ENCODE data around the gene LHPP.

LHPP gene

DNA sequence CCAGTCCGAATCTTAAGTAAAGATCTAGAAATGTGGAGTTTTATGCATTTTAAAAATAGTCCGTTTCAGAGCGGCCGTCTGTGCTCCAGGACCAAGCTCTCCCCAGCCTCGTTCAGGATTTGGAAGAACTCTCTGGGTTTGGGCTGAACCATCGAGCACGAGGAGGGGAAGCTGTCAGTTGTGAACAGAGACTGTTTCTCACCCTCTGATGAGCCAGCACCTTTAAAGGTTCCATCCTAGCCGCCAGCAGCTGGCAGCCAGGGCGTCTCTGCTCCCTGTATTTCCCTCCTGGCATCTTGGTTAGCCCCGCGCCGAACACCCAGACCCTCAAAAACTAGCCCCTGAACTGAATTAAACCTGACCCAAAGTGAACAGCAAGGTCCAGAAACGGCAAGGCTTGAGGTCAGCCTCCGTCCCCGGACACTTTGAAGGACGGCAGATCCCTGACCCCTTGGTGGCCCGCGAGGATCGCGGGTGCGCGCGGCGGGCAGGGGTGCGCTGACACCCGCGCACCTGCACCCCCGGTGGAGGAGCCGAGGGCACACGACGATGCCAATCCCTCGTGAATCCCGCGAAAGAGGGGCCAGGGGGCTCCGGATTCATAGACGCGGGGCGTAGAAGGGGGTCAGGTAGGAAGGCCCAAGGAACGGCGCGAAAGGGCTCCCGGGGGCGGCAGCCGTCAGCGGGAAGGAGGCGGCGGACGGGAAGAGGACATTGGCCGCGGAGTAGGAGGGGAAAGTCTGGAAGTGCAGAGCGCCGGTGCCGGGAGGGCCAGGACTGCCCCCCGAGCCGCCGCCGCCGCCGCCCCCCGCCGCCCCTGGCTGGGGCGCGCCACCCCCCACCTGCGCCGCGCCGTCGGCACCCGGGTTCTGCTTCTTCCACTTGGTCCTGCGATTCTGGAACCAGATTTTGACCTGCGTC lies 14.5 kb upstream of the LHPP start:
- TF ChIP-seq ZC3H10 (CRISPR knock-in tag; IDR thresholded peaks at IDR 0.05) (no peak), PPARA (CRISPR knock-in tag; IDR thresholded peaks at IDR 0.05; ENCODE audit: borderline replicate concordance) (no peak), ZNF565 (CRISPR knock-in tag; conservative IDR thresholded peaks at IDR 0.05; ENCODE audit: low read depth) (no peak), CSDC2 (CRISPR knock-in tag; IDR thresholded peaks at IDR 0.05) (no peak), ISL1 (CRISPR knock-in tag; IDR thresholded peaks at IDR 0.05) (no peak), ZNF70 (CRISPR knock-in tag; IDR thresholded peaks at IDR 0.05) (no peak), ZFP3 (CRISPR knock-in tag; IDR thresholded peaks at IDR 0.05) (no peak), ESRRG (CRISPR knock-in tag; IDR thresholded peaks at IDR 0.05) (no peak), TOX (CRISPR knock-in tag; IDR thresholded peaks at IDR 0.05; ENCODE audit: borderline replicate concordance) (no peak), RARB (CRISPR knock-in tag; IDR thresholded peaks at IDR 0.05) (no peak), OSR1 (CRISPR knock-in tag; IDR thresholded peaks at IDR 0.05) (no peak), ZFP30 (CRISPR knock-in tag; IDR thresholded peaks at IDR 0.05) (no peak), SNAI2 (CRISPR knock-in tag; IDR thresholded peaks at IDR 0.05) (no peak)
- TF ChIP-seq, protein P1, sequence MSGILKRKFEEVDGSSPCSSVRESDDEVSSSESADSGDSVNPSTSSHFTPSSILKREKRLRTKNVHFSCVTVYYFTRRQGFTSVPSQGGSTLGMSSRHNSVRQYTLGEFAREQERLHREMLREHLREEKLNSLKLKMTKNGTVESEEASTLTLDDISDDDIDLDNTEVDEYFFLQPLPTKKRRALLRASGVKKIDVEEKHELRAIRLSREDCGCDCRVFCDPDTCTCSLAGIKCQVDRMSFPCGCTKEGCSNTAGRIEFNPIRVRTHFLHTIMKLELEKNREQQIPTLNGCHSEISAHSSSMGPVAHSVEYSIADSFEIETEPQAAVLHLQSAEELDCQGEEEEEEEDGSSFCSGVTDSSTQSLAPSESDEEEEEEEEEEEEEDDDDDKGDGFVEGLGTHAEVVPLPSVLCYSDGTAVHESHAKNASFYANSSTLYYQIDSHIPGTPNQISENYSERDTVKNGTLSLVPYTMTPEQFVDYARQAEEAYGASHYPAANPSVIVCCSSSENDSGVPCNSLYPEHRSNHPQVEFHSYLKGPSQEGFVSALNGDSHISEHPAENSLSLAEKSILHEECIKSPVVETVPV (CRISPR knock-in tag; IDR thresholded peaks at IDR 0.05), result no peak
- TF ChIP-seq, protein P2, sequence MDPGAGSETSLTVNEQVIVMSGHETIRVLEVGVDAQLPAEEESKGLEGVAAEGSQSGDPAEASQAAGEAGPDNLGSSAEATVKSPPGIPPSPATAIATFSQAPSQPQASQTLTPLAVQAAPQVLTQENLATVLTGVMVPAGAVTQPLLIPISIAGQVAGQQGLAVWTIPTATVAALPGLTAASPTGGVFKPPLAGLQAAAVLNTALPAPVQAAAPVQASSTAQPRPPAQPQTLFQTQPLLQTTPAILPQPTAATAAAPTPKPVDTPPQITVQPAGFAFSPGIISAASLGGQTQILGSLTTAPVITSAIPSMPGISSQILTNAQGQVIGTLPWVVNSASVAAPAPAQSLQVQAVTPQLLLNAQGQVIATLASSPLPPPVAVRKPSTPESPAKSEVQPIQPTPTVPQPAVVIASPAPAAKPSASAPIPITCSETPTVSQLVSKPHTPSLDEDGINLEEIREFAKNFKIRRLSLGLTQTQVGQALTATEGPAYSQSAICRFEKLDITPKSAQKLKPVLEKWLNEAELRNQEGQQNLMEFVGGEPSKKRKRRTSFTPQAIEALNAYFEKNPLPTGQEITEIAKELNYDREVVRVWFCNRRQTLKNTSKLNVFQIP (CRISPR knock-in tag; IDR thresholded peaks at IDR 0.05; ENCODE audit: borderline replicate concordance, low read depth), result no peak
- TF ChIP-seq, protein P3, sequence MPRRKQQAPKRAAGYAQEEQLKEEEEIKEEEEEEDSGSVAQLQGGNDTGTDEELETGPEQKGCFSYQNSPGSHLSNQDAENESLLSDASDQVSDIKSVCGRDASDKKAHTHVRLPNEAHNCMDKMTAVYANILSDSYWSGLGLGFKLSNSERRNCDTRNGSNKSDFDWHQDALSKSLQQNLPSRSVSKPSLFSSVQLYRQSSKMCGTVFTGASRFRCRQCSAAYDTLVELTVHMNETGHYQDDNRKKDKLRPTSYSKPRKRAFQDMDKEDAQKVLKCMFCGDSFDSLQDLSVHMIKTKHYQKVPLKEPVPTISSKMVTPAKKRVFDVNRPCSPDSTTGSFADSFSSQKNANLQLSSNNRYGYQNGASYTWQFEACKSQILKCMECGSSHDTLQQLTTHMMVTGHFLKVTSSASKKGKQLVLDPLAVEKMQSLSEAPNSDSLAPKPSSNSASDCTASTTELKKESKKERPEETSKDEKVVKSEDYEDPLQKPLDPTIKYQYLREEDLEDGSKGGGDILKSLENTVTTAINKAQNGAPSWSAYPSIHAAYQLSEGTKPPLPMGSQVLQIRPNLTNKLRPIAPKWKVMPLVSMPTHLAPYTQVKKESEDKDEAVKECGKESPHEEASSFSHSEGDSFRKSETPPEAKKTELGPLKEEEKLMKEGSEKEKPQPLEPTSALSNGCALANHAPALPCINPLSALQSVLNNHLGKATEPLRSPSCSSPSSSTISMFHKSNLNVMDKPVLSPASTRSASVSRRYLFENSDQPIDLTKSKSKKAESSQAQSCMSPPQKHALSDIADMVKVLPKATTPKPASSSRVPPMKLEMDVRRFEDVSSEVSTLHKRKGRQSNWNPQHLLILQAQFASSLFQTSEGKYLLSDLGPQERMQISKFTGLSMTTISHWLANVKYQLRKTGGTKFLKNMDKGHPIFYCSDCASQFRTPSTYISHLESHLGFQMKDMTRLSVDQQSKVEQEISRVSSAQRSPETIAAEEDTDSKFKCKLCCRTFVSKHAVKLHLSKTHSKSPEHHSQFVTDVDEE (CRISPR knock-in tag; IDR thresholded peaks at IDR 0.05), result no peak
- no peak for ATAC-seq

DNA sequence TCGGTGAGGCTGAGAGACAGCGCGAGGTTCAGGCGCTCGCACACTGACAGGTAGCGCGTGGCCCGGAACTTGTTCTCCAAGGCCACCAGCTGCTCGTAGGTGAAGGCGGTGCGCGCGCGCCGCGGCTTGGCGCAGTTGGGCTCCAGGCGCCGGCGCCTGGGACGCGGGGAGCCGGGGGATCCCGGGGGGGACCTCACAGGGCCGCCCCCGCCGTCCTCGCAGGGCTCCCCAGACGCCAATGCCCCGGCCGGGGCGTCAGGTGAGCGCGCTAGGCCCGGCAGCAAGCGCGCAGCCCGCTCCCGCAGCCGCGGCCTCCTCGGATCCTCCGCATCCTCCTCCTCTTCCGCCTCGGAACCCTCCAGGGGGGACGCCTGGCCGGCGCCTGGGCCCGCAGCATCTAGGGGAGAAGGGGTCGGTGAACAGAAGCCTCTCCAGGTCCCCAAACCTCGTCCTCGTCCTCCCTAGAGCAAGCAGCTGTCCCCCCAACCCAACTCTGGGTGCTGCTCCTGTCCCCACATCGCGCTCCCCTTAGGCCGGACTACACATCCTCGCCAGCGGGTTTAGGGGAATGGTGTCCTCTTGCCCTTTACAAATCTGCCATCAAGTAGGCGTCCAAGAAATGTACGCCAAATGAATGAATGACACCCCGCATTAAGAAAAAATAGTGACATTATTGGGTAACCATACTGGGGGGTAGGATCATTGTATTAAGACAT lies 13.7 kb upstream of the LHPP start:
- no peak; the same call in 2 of the 3 replicates for ATAC-seq
- TF ChIP-seq ZNF565 (CRISPR knock-in tag; conservative IDR thresholded peaks at IDR 0.05; ENCODE audit: low read depth), result no peak
- TF ChIP-seq ISL1 (CRISPR knock-in tag; IDR thresholded peaks at IDR 0.05), result no peak
- no peak for TF ChIP-seq RARB (CRISPR knock-in tag; IDR thresholded peaks at IDR 0.05)
- no peak for TF ChIP-seq PPARA (CRISPR knock-in tag; IDR thresholded peaks at IDR 0.05; ENCODE audit: borderline replicate concordance)
- no peak for TF ChIP-seq ZFP3 (CRISPR knock-in tag; IDR thresholded peaks at IDR 0.05)
- no peak for TF ChIP-seq SNAI2 (CRISPR knock-in tag; IDR thresholded peaks at IDR 0.05)
- TF ChIP-seq ZC3H10 (CRISPR knock-in tag; IDR thresholded peaks at IDR 0.05), result no peak
- TF ChIP-seq ZNF70 (CRISPR knock-in tag; IDR thresholded peaks at IDR 0.05), result no peak
- TF ChIP-seq OSR1 (CRISPR knock-in tag; IDR thresholded peaks at IDR 0.05), result no peak
- no peak for TF ChIP-seq GLIS3 (CRISPR knock-in tag; IDR thresholded peaks at IDR 0.05)
- TF ChIP-seq BACH2 (CRISPR knock-in tag; IDR thresholded peaks at IDR 0.05; ENCODE audit: borderline replicate concordance), result no peak
- TF ChIP-seq, protein P4, sequence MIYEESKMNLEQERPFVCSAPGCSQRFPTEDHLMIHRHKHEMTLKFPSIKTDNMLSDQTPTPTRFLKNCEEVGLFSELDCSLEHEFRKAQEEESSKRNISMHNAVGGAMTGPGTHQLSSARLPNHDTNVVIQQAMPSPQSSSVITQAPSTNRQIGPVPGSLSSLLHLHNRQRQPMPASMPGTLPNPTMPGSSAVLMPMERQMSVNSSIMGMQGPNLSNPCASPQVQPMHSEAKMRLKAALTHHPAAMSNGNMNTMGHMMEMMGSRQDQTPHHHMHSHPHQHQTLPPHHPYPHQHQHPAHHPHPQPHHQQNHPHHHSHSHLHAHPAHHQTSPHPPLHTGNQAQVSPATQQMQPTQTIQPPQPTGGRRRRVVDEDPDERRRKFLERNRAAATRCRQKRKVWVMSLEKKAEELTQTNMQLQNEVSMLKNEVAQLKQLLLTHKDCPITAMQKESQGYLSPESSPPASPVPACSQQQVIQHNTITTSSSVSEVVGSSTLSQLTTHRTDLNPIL (CRISPR knock-in tag; IDR thresholded peaks at IDR 0.05; ENCODE audit: low read depth), result no peak
- TF ChIP-seq, protein P1 (CRISPR knock-in tag; IDR thresholded peaks at IDR 0.05), result no peak
- TF ChIP-seq TOX (CRISPR knock-in tag; IDR thresholded peaks at IDR 0.05; ENCODE audit: borderline replicate concordance), result no peak

All from SK-N-SH treated with all-trans-retinoic acid at 6 μM for 48 hours (cell line).